GM18861 (cell line): Measurements from ENCODE around the gene LRRC41.
"Not testable (repeated sequence)": the region's sequence is repeated elsewhere in the genome, so short reads cannot be mapped to it uniquely, and the experiment has no call there.

Source experiments
- ATAC-seq: cut with Tn5 transposase; IDR thresholded peaks from one replicate; pipeline ENCODE4 v1.9.1; 2021; ENCODE audit not compliant: unreplicated experiment

LRRC41 gene

DNA sequence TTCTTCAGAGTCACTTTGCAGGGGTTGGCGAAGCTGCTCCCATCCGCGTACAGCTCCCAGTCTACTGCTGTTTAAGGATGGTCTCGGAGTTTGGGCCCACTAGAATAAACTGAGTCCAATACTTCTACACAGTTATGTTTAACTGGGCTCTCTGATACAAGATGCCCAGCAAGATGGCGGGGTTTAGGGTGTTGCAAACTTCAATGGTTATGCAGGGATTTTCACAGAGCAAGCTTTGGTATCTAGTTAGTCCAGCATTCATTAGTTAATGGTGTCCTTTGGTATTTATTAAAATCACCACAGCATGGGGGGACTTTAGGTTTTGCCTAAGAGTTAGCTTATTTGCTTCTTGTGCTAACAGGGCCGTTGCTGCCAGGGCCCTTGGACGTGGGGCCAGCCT is 24.8 kb upstream of the LRRC41 start:
- not testable (repeated sequence) for ATAC-seq

DNA sequence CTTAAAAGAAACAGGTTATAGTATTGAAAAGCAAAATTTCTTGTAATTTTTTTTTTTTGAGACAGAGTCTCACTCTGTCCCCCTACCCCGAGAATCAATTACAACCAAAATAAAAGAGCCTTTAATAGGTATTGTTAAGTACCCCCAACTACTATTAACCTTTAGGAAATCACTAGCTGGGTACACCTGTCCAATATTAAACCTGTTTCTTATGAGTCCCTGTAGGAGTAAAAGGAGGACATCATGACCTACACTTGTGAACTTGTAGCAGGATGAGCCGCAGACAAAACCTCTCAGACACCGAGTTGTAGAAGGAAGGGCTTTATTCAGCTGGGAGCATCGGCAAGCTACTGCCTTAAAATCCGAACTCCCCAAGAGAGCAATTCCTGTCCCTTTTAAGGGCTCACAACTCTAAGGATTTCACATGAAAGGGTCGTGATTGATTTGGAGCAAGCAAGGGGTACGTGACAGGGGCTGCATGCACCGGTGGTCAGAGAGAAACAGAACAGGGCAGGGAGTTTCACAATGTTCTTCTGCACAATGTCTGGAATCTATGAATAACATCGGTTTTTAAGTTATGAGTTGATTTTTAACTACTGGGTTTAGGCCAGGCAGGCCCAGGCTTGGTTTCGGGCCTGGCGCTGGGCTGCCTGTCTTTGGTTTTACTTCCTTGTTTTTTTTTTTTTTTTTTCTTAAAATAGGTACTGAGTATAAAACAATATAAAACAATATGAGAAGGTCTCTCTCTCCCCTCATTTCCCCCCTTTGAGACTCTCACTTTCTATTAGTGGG is 22.1 kb upstream of the LRRC41 start:
- ATAC-seq: not testable (repeated sequence)

- not testable (repeated sequence) for ATAC-seq
Measured at GRCh38 chr1:46322191-46322590, 18.8 kb upstream of the LRRC41 start.

DNA sequence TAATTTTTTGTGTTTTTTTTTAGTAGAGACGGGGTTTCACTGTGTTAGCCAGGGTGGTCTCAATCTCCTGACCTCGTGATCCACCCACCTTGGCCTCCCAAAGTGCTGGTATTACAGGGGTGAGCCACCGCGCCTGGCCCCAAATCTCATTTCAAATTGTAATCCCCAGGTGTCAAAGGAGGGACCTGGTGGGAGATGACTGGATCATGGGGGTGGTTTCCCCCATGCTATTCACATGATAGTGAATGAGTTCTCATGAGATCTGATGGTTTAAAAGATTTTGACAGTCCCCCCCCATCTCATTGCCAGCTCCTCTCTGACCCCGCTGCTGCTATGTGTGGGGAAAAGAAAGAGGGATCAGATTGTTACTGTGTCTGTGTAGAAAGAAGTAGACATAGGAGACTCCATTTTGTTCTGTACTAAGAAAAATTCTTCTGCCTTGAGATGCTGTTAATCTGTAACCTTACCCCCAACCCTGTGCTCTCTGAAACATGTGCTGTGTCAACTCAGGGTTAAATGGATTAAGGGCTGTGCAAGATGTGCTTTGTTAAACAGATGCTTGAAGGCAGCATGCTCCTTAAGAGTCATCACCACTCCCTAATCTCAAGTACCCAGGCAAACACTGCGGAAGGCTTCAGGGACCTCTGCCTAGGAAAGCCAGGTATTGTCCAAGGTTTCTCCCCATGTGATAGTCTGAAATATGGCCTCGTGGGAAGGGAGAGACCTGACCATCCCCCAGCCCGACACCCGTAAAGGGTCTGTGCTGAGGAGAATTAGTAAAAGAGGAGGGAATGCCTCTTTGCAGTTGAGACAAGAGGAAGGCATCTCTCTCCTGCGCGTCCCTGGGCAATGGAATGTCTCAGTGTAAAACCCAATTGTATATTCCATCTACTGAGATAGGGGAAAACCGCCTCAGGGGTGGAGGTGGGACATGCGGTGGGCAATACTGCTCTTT is 16.8 kb upstream of the LRRC41 start:
- ATAC-seq: not testable (repeated sequence)

GRCh38 chr1:46319301-46319700 is 15.9 kb upstream of the LRRC41 start:
- not testable (repeated sequence) for ATAC-seq

DNA sequence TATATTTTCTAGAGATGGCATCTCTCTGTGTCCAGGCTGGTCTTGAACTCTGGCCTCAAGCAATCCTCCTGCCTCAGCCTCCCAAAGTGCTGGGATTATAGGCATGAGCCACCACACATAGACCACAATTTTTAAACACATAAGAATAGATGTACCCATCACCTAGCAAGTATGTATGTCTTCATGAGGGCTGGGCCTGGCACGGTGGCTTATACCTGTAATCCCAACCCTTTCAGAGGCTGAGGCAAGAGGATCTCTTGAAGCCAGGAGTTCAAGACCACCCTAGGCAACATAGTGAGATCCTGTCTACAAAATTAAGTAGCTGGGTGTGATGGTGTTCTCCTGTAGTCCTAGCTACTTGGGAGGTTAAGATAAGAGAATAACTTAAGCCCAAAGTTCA is 13.9 kb upstream of the LRRC41 start:
- no peak for ATAC-seq

DNA sequence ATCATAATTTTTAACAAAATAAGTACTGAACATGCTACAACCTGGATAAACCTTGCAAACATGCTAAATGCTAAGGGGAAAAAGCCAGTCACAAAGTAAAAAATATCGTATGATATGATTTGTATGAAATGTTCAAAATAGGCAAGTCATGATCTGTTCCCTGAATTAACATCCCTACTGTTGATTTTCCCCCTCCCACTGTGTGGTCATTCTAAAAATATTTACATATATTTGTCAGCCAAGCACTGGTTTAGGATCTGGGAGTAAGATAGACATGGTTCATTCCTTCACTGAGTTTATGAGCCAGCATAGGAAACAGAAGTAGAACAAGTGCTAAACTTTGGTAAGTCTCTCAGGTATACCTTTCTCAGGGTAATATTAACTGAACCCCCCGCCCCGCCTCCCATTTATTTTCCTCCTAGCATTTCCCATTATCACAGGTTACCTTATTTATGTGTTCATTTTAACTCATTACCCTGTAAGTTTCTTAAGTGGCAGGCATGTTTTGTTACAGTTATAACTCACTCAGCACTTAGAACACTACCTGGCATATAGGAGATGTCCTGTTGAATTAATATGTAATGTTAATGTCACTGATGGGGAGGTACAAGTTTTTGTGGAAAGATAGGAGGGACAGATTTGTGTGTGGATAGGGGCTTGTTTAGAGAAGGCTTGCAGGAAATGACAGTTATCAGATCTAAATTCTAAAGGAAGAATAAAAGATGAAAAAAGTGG is 12.4 kb upstream of the LRRC41 start:
- ATAC-seq: no peak

- no peak for ATAC-seq
Measured at GRCh38 chr1:46310321-46310720, 6.9 kb upstream of the LRRC41 start.

GRCh38 chr1:46309401-46310159 is 6.2 kb upstream of the LRRC41 start:
- ATAC-seq: no peak

DNA sequence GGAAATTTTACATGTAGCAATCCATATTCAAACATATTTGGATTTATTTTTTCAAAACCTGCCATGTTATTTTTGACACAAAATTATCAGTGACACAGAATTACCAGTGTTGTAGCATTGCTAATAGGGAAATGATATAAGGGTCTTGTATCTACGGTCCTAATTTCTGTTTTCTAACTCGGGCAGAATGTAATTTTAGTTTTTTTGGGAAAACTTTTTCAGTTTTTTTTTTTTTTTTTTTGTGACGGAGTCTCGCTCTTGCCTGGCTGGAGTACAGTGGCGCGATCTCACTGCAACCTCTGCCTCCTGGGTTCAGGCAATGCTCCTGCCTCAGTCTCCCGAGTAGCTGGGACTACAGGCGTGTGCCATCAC is 2.7 kb upstream of the LRRC41 start:
- no peak for ATAC-seq

DNA sequence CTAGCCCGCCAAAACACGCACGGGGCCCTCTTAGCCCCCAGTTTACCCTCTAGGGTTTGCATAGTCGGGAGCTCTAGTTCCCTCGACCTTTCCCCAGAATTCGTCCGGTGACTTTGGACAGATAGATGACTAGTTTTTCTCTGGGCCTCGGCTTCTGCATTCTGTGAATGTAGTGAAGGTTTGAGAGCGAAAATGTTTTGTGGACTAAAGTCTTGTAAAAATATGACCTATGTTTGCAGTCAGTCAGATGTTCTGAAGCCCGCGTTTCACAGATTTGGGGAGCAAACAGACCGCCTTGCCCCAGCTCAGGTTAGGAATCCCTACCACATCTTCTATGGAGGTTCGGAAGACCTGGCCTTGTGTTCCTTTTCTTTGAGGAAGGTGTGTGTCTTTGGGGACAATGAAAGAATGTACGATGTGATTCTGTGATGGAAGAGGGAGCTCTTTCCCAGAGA is 483 bp upstream of the LRRC41 start:
- no peak for ATAC-seq

DNA sequence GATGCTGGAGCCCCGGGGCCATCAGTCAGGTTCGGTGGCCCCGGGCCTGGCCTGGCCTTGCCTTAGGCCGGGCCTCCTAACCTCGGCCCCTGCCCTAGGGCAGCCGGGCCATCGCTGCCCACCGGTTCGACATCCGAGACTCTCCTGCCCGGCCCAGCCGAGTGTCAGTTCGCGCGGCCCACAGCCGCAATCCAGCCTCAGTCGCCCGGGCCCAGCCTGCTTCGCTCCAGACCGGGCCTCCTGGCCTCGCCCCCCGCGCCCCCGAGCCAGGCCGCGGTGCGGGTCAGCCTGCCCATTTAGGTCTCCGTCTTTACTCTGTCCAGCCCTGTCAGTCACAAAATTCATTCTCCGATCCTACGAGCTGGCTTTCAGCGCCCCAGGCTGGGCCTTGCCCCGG is 777 bp downstream of the LRRC41 start:
- ATAC-seq: peak; percentile 2

DNA sequence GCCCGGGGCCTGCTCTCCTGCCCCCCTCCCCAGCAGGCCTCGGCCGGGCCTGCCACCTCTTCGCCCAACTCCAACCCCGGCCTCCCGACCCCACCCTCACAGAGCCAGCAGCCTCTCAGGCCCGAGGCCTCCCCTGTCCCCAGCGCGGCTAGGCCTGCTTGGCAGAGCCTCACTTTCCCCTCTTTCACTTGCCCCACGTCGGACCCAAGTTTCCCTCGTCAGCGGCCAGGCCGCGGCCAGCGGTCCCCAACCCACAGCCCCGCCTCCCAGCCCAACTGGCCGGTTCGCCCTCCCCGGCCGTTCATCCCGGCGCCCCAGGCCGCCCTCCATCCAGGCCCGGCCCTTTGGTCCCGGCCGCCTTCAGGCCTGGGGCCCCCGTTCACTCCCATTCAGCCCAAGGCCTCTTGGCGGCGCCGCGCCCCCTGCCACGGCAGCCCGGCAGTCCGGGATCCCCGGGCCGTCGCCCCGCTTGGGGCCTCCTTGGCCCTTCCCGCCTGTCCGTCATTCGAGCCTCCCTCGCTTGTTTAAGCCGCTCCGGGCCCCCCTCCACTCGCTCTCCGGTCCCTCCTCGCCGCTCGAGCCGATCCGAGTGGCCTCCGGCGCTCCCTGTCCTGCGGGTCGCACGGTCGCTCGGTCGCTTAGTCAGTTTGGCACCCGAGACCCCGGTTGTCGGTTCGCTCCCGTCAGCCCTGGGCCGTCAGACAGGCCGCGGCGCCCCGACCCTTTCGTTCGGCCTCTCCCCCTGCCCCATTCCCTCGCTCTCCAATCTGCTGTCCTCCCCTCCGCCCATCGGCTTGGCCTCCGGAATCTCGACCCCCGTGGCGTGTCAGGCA is 1.4 kb downstream of the LRRC41 start:
- peak; percentile 22 for ATAC-seq

DNA sequence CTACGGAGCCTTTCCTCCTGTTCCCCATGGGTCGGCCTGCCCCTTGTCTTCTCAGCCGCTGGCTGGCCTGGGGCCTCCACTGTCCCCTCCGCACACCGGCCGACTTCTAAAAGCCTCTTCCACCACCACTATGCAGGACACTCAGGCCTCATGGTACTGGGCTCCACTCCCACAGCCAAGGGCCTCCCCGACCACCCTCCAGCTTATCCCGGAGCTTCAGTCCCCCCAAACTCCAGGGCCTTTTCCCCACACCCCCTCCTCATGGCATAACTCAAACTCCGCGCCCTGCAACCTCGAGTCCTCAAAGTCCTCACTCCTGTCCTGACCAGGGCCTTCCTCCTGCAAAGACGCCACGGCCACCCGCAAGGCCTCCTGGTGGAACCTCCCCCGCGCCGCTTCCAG is 2.0 kb downstream of the LRRC41 start:
- ATAC-seq: no peak

DNA sequence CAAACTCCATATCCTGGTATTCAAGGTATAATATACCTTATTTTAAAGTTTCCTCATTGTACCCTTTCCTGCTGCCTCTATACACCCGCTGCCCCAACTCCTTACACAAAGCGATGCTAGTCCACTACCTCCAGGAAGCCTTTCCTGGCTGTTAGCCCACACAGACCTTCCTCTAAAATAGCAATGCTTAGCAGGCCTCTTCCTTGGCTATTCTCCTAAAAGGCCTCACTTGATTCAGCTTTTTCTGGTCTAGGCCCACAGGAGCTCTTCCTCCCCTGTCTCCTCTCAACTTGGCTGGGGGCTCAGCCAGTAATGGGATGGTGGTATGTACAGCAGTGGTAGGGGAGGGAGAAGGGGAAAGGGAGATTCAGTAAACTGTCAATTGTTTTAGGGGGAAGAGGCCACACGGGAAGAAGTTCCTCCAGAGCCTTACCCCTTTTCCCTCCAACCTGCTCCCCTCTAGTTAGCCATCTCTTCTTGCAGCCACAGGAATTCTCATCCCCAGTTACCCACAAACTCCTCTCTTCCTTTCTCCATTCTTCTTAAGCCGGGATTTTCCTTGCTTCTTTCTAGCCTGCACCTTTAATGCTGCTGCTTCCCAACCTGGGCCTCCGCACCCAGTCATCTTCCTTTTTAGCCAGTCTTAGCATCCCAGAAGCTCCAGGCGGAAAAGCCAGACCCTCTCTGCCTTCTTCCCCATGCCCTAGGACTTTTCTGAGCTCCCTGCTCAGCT is 2.6 kb downstream of the LRRC41 start:
- no peak for ATAC-seq

DNA sequence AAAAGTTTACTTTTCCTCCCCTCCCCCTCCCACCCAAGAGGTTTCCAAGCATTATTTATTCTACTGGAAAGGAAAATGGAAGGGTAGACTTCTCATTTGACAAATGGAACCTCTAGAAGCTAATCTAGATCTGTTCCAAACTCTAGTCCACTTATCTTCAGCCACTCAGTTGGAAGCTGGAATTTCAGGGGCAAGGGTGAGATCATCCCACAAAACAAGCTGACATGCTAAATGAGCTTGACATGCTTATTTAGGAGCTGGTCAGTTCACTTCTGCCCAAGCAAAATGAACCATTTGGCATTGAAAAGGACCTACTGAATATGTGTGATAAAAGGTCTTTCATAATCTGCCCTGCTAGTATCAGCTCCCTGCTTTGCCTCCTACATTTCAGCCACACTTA is 5.0 kb downstream of the LRRC41 start:
- no peak for ATAC-seq

DNA sequence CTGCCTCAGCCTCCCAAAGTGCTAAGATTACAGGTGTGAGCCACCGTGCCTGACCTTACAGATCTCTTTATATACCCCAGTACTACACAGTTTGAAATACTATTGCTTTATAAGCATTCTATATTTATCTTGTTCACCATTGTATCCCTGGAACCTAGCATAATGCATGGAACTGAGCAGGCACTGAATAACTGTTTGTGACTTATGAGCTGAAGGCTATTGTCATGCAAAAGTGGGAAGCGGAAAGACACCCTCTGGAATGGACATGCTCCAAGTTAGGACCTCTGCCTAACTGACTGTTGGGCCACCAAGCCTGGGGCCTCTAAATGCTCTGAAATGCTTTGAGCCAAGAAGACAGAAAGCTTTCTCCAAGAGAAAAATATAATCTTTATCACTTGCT is 8.1 kb downstream of the LRRC41 start:
- ATAC-seq: no peak

GRCh38 chr1:46289976-46290375 is 13.4 kb downstream of the LRRC41 start:
- no peak for ATAC-seq

DNA sequence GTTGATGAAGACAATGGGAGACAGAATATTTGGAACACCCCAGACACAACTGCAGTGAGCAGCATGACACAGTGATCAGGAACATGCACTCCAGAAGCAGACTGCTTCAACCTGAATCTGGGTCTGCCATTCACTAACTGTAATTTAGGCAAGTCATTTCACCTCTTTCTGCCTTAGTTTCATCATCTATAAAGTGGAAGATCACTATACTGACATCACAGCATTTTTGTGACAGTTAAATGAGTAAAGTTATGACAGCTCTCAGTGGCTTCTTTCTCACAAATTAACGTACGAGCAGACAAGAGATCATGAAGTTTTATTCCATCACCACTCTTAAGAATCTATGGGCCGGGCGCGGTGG is 14.3 kb downstream of the LRRC41 start:
- no peak for ATAC-seq
